HAP-1 (cell line): ENCODE measurements around the gene GNAT3.

Source experiments
- DNase-seq, 2 experiments: peaks; one replicate each; pipeline ENCODE4 v3.0.0-alpha.2; 2016 to 2020; ENCODE audit warnings: low spot score in 2 of 2
- H3K27me3 ChIP-seq: fragments of 250-450 bp; sonication (Bioruptor Pico); 2 replicates; pipeline ENCODE4 v1.5.1; 2020; ENCODE audit warnings: low read depth, mild to moderate bottlenecking, moderate library complexity
- H3K36me3 ChIP-seq: fragments of 250-450 bp; sonication (Bioruptor Pico); replicated peaks from 2 replicates; pipeline ENCODE4 v1.5.1; 2020; ENCODE audit warnings: mild to moderate bottlenecking
- H3K4me1 ChIP-seq: fragments of 250-450 bp; sonication (Bioruptor Pico); 2 replicates; pipeline ENCODE4 v1.5.1; 2020; ENCODE audit warnings: mild to moderate bottlenecking
- H3K4me3 ChIP-seq: fragments of 250-450 bp; sonication (Bioruptor Pico); 2 replicates; pipeline ENCODE4 v1.5.1; 2020; ENCODE audit warnings: mild to moderate bottlenecking, moderate library complexity
- H3K9me3 ChIP-seq: fragments of 250-450 bp; sonication (Bioruptor Pico); 2 replicates; pipeline ENCODE4 v1.5.1; 2020; ENCODE audit warnings: mild to moderate bottlenecking, moderate library complexity
- in situ Hi-C: fragments of 300-500 bp; cut with MboI; formaldehyde crosslinking; loops from 3 replicates; pipeline ENCODE4 v1.14.3; 2020; ENCODE audit warnings: low sequenced_read_pairs, inconsistent platforms, mixed read lengths

The GNAT3 gene

GRCh38 chr7:80526472-80526871 lies 14.6 kb upstream of the GNAT3 start:
- in situ Hi-C loops: no loop called here
- Histone ChIP-seq H3K9me3 (no peaks in the 10 kb centered on the region), H3K4me3 (no peak overlapping the region), H3K27me3 (no peaks in the 10 kb centered on the region), H3K4me1 (peaks cover 16% of the 10 kb centered on the region), H3K36me3 (no peaks in the 10 kb centered on the region)
- DNase-seq: no peak

DNA sequence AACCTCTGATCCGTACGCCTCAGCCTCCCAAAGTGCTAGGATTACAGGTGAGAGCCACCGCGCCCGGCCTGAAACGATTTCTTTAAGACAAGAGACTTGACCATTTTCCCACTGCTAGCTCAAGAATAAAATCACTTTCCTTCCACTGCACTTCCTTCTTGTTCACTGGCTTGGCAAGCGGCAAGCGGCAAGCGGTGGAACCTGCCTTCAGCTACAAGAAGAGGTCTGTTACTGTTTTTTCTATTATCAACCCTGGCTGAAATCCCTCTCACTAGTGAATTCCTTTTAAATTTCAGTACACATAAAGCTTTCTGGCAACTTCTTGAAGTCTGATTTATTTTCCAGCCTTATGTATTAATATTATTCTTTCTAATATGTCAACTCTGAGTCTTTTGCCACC lies 12.8 kb upstream of the GNAT3 start:
- Histone ChIP-seq H3K36me3 (no peaks in the 10 kb centered on the region), H3K27me3 (no peaks in the 10 kb centered on the region), H3K4me1 (peaks cover 4% of the 10 kb centered on the region), H3K9me3 (no peaks in the 10 kb centered on the region), H3K4me3 (no peak overlapping the region)
- DNase-seq: no peak
- in situ Hi-C loops: no loop called here

GRCh38 chr7:80521809-80522208 lies 9.9 kb upstream of the GNAT3 start:
- no peak for DNase-seq
- Histone ChIP-seq H3K36me3 (no peaks in the 10 kb centered on the region), H3K9me3 (no peaks in the 10 kb centered on the region), H3K27me3 (no peaks in the 10 kb centered on the region), H3K4me3 (no peak overlapping the region), H3K4me1 (peaks cover 2% of the 10 kb centered on the region)
- in situ Hi-C loops: no loop called here

DNA sequence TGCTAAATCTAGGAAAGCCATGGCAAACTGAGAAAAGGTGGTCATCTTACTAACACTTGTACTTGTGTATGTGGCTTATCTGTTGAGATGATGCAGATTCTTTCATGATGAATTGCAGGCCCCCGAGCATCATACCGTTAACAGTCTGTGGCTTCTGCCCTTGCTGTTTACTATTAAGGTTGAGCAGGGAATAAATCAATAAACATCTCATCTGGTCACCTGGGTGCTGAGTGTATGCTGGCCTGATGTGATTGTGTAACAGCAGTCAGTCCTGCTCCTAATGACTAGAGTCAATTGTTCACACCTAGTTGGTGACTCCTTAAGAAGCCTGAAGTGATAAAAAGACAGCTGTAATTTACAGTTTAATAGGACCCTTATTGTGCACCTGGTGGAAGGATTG lies 8.3 kb upstream of the GNAT3 start:
- no peaks in the 10 kb centered on the region for H3K36me3 ChIP-seq
- DNase-seq: no peak
- no peak overlapping the region for H3K4me3 ChIP-seq
- no peaks in the 10 kb centered on the region for H3K27me3 ChIP-seq
- H3K9me3 ChIP-seq: no peaks in the 10 kb centered on the region
- peaks cover 10% of the 10 kb centered on the region for H3K4me1 ChIP-seq
- in situ Hi-C loops: no loop called here

GRCh38 chr7:80517282-80517747 lies 5.5 kb upstream of the GNAT3 start:
- in situ Hi-C loops: no loop called here
- H3K36me3 ChIP-seq: no peaks in the 10 kb centered on the region
- H3K9me3 ChIP-seq: no peaks in the 10 kb centered on the region
- no peak overlapping the region for H3K4me3 ChIP-seq
- DNase-seq: no peak
- peaks cover 14% of the 10 kb centered on the region for H3K4me1 ChIP-seq
- H3K27me3 ChIP-seq: no peaks in the 10 kb centered on the region

DNA sequence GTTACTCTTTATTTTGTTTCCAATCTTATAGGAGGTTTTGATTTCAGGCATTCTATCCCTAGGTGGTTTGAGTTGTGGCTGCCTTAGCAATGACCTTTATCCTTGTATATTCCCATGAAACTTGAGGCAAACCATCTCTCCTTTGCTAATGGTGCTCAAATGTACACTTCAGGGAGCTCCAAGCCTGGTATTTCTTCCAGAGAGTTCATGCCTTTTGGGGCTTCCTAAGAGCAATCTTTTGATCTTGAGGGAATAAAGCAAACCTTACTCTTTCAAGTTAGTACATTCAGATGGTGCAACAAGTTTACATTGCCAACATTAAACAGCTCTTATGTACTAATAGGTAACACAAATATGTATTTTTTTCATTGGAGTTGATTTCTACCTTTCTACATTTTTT lies 3.4 kb upstream of the GNAT3 start:
- no peak for DNase-seq
- in situ Hi-C loops: no loop called here

GRCh38 chr7:80510021-80510420 lies 1.8 kb downstream of the GNAT3 start:
- in situ Hi-C loops: no loop called here
- Histone ChIP-seq H3K4me1 (peaks cover 20% of the 10 kb centered on the region), H3K9me3 (no peaks in the 10 kb centered on the region), H3K27me3 (no peaks in the 10 kb centered on the region), H3K36me3 (no peaks in the 10 kb centered on the region), H3K4me3 (no peak overlapping the region)
- DNase-seq: no peak

More for the DNA sequence above, 3.4 kb upstream of the GNAT3 start:
- Histone ChIP-seq H3K36me3 (no peaks in the 10 kb centered on the region), H3K27me3 (no peaks in the 10 kb centered on the region), H3K4me3 (no peak overlapping the region), H3K9me3 (no peaks in the 10 kb centered on the region), H3K4me1 (peaks cover 14% of the 10 kb centered on the region)

DNA sequence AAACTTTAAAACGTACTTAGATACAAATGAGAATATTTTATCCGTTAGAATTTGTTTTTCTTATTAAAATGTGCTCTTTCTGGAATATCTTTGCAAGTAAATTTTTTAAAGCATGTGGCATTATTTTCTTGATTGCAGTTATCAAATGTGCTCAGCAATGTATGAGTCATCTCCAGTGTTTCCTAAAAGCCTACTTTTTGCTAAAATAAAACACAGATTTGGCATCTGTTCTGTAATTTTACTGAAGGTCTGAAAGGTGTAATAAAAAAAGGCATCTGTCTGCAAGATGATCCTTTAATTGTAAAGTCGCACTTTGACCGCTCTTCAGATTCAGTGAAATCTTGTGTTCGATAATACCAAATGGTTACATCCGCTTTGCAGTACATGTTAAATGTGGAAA lies 3.4 kb downstream of the GNAT3 start:
- Histone ChIP-seq H3K9me3 (no peaks in the 10 kb centered on the region), H3K27me3 (no peaks in the 10 kb centered on the region), H3K4me1 (peaks cover 20% of the 10 kb centered on the region), H3K36me3 (no peaks in the 10 kb centered on the region), H3K4me3 (no peak overlapping the region)
- DNase-seq: no peak
- in situ Hi-C loops: no loop called here

DNA sequence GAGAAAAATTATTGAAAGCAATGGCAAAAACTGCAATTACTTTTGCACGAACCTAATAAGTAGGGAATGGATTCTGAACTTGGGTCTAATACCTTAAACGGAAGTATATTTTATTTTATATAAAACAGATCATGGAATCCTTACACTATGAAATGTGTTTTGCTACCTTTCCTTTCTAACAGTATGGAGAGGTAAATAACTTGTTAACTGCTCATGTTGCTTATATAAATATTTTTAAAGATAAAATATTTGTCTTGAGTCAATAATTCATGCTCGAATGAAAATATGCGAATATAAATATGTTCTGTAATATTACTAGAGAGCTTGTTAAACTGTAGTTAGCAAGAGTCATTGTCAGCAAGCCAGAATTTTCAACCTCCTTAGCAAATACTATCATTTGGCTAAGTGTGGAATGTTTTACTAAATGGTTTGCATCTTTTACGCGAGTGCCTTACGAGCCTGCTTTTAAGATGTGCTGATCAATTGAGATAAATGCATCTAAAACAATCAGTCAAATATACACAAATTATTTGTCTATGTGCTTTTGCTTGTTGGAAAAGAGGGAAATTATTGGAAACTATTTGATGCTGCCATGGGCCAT lies 5.9 kb downstream of the GNAT3 start:
- H3K4me3 ChIP-seq: no peak overlapping the region
- no peaks in the 10 kb centered on the region for H3K9me3 ChIP-seq
- DNase-seq: no peak
- in situ Hi-C loops: no loop called here
- no peaks in the 10 kb centered on the region for H3K27me3 ChIP-seq
- H3K4me1 ChIP-seq: peaks cover 16% of the 10 kb centered on the region
- no peaks in the 10 kb centered on the region for H3K36me3 ChIP-seq

- no peak overlapping the region for H3K4me3 ChIP-seq
- DNase-seq: no peak
- no peaks in the 10 kb centered on the region for H3K36me3 ChIP-seq
- in situ Hi-C loops: no loop called here
- no peaks in the 10 kb centered on the region for H3K9me3 ChIP-seq
- peaks cover 4% of the 10 kb centered on the region for H3K4me1 ChIP-seq
- H3K27me3 ChIP-seq: no peaks in the 10 kb centered on the region
Measured at GRCh38 chr7:80500325-80500724, 11.5 kb downstream of the GNAT3 start.

- in situ Hi-C loops: no loop called here
- Histone ChIP-seq H3K4me1 (peaks cover 4% of the 10 kb centered on the region), H3K4me3 (no peak overlapping the region), H3K9me3 (no peaks in the 10 kb centered on the region), H3K27me3 (no peaks in the 10 kb centered on the region), H3K36me3 (no peaks in the 10 kb centered on the region)
- peak in 1 of 2 experiments; percentile 23 for DNase-seq
Measured at GRCh38 chr7:80499350-80499953, 12.4 kb downstream of the GNAT3 start.

DNA sequence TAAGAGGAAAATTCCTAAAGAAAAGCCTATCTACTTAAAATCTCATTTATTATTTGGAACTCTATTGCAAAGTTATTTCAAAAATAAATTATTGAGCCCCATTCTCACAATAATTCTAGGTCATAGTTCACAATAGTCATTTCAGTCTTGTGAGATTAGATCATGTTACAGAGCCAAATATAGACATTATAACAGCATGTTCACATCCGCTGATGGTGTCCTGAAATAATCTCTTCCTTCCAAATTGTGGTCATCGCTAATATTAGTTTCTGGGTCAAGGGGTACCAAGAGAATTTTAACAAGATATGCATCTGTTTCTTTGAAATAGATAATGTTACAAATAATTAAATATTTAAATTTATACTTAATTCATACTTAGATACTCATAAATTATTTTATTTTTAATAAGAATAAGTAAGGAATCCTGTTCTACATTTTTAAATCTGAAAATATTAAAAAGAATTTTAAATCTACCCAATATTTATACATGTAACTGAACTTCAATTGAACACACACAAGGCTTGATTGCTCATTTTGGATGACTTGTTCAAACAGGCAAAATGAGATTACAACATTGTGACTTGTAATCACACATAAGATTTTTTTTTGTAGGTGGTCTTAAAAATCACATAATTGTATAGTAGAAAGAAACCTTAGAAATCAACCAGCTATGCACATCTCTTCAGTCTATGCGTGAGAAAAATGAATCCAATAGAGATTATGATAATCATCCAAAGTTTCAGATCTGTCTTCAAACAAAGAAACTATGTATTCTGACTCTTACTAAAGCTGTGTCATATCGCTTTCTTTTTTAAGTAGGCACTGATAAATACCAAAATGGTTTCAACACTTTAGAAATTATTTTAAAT lies 13.1 kb downstream of the GNAT3 start:
- no peaks in the 10 kb centered on the region for H3K27me3 ChIP-seq
- H3K9me3 ChIP-seq: no peaks in the 10 kb centered on the region
- no peaks in the 10 kb centered on the region for H3K36me3 ChIP-seq
- DNase-seq: no peak
- peaks cover 4% of the 10 kb centered on the region for H3K4me1 ChIP-seq
- H3K4me3 ChIP-seq: no peak overlapping the region
- in situ Hi-C loops: no loop called here

- no peak overlapping the region for H3K4me3 ChIP-seq
- in situ Hi-C loops: no loop called here
- H3K27me3 ChIP-seq: no peaks in the 10 kb centered on the region
- H3K9me3 ChIP-seq: no peaks in the 10 kb centered on the region
- no peak for DNase-seq
- peaks cover 6% of the 10 kb centered on the region for H3K4me1 ChIP-seq
- no peaks in the 10 kb centered on the region for H3K36me3 ChIP-seq
Measured at GRCh38 chr7:80496586-80496985, 15.3 kb downstream of the GNAT3 start.
